ENCODE measurements around the gene MINK1.

The MINK1 gene

DNA sequence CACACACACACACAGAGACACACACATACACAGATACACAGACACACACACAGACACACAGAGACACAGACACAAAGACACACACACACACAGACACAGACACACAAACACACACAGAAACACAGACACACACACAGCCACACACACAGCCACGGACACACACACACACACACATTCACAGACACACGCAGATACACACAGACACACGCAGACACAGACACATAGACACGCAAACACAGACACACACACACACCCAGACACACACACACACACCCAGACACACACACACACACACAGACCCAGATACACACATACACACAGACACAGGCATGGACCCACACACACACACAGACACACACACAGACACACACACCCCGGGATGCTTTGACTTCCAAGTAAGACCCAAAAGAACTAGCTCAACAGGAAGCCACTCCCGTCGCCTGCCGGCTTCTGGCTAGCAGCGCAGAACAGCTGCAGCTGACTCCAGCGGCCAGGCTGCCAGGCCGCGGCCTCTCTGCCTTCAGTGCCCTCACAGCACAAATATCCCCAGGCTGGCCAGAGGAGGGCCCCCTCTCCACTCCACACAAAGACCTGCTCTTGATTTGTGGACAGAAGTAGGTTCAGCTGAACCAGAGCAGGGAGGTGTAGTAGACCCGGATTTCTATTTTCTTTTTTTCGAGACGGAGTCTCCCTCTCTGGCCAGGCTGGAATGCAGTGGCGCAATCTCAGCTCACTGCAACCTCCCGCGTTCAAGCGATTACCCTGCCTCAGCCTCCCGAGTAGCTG, 75.8 kb downstream of the MINK1 start (continued):
- TF ChIP-seq, protein P1, sequence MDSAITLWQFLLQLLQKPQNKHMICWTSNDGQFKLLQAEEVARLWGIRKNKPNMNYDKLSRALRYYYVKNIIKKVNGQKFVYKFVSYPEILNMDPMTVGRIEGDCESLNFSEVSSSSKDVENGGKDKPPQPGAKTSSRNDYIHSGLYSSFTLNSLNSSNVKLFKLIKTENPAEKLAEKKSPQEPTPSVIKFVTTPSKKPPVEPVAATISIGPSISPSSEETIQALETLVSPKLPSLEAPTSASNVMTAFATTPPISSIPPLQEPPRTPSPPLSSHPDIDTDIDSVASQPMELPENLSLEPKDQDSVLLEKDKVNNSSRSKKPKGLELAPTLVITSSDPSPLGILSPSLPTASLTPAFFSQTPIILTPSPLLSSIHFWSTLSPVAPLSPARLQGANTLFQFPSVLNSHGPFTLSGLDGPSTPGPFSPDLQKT (IDR thresholded peaks at IDR 0.05; ENCODE audit: borderline replicate concordance, low read depth, low read length): no peak
- TF ChIP-seq, protein P2, sequence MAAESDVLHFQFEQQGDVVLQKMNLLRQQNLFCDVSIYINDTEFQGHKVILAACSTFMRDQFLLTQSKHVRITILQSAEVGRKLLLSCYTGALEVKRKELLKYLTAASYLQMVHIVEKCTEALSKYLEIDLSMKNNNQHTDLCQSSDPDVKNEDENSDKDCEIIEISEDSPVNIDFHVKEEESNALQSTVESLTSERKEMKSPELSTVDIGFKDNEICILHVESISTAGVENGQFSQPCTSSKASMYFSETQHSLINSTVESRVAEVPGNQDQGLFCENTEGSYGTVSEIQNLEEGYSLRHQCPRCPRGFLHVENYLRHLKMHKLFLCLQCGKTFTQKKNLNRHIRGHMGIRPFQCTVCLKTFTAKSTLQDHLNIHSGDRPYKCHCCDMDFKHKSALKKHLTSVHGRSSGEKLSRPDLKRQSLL (tag by site-specific recombination; IDR thresholded peaks at IDR 0.05): no peak
- TF ChIP-seq KLF1 (tag by site-specific recombination; IDR thresholded peaks at IDR 0.05) (peak; percentile 40; the same call in 1 of the 2 replicates), GLI4 (tag by site-specific recombination; IDR thresholded peaks at IDR 0.05) (no peak), ZBTB48 (tag by site-specific recombination; IDR thresholded peaks at IDR 0.05) (no peak), ZNF404 (tag by site-specific recombination; IDR thresholded peaks at IDR 0.05) (no peak), ZNF37A (tag by site-specific recombination; IDR thresholded peaks at IDR 0.05) (no peak), ZNF747 (tag by site-specific recombination; IDR thresholded peaks at IDR 0.05) (no peak), ZNF155 (tag by site-specific recombination; IDR thresholded peaks at IDR 0.05) (no peak), ZNF792 (tag by site-specific recombination; IDR thresholded peaks at IDR 0.05) (no peak), OSR2 (tag by site-specific recombination; IDR thresholded peaks at IDR 0.05) (peak; percentile 21; the same call in 1 of the 2 replicates), ZNF629 (tag by site-specific recombination; IDR thresholded peaks at IDR 0.05) (no peak), ZNF558 (tag by site-specific recombination; IDR thresholded peaks at IDR 0.05) (no peak), ZNF202 (tag by site-specific recombination; IDR thresholded peaks at IDR 0.05; ENCODE audit: borderline replicate concordance) (no peak), ZNF777 (tag by site-specific recombination; IDR thresholded peaks at IDR 0.05; ENCODE audit: borderline replicate concordance) (no peak), SCRT1 (tag by site-specific recombination; IDR thresholded peaks at IDR 0.05; ENCODE audit: borderline replicate concordance) (no peak), SETDB1 (IDR thresholded peaks at IDR 0.05; ENCODE audit: insufficient read length, low read length) (no peak), ZNF391 (tag by site-specific recombination; IDR thresholded peaks at IDR 0.05; ENCODE audit: borderline replicate concordance, low read depth) (no peak), ZNF324 (tag by site-specific recombination; IDR thresholded peaks at IDR 0.05) (no peak), ZNF530 (tag by site-specific recombination; IDR thresholded peaks at IDR 0.05; ENCODE audit: low read depth) (no peak), YY1 (tag by site-specific recombination; IDR thresholded peaks at IDR 0.05) (no peak), ZFP41 (tag by site-specific recombination; IDR thresholded peaks at IDR 0.05; ENCODE audit: borderline replicate concordance) (no peak), ZBTB17 (tag by site-specific recombination; IDR thresholded peaks at IDR 0.05) (peak; percentile 76), ZNF76 (tag by site-specific recombination; IDR thresholded peaks at IDR 0.05; ENCODE audit: borderline replicate concordance, low read depth) (no peak), ZNF473 (tag by site-specific recombination; IDR thresholded peaks at IDR 0.05) (peak; percentile 54; the same call in 1 of the 2 replicates), ZNF121 (tag by site-specific recombination; IDR thresholded peaks at IDR 0.05) (0 out of 2 replicates have a peak, but pooled peaks have one; percentile 28), SALL2 (tag by site-specific recombination; IDR thresholded peaks at IDR 0.05; ENCODE audit: borderline replicate concordance) (no peak), ZNF416 (tag by site-specific recombination; IDR thresholded peaks at IDR 0.05) (no peak), ZFP69B (tag by site-specific recombination; IDR thresholded peaks at IDR 0.05) (peak; percentile 36; the same call in 1 of the 2 replicates)
- TF ChIP-seq, protein P3, sequence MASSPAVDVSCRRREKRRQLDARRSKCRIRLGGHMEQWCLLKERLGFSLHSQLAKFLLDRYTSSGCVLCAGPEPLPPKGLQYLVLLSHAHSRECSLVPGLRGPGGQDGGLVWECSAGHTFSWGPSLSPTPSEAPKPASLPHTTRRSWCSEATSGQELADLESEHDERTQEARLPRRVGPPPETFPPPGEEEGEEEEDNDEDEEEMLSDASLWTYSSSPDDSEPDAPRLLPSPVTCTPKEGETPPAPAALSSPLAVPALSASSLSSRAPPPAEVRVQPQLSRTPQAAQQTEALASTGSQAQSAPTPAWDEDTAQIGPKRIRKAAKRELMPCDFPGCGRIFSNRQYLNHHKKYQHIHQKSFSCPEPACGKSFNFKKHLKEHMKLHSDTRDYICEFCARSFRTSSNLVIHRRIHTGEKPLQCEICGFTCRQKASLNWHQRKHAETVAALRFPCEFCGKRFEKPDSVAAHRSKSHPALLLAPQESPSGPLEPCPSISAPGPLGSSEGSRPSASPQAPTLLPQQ (tag by site-specific recombination; IDR thresholded peaks at IDR 0.05): 0 out of 2 replicates have a peak, but pooled peaks have one; percentile 23
- TF ChIP-seq, protein P4, sequence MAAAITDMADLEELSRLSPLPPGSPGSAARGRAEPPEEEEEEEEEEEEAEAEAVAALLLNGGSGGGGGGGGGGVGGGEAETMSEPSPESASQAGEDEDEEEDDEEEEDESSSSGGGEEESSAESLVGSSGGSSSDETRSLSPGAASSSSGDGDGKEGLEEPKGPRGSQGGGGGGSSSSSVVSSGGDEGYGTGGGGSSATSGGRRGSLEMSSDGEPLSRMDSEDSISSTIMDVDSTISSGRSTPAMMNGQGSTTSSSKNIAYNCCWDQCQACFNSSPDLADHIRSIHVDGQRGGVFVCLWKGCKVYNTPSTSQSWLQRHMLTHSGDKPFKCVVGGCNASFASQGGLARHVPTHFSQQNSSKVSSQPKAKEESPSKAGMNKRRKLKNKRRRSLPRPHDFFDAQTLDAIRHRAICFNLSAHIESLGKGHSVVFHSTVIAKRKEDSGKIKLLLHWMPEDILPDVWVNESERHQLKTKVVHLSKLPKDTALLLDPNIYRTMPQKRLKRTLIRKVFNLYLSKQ (tag by site-specific recombination; IDR thresholded peaks at IDR 0.05; ENCODE audit: borderline replicate concordance): no peak
- TF ChIP-seq, protein P5, sequence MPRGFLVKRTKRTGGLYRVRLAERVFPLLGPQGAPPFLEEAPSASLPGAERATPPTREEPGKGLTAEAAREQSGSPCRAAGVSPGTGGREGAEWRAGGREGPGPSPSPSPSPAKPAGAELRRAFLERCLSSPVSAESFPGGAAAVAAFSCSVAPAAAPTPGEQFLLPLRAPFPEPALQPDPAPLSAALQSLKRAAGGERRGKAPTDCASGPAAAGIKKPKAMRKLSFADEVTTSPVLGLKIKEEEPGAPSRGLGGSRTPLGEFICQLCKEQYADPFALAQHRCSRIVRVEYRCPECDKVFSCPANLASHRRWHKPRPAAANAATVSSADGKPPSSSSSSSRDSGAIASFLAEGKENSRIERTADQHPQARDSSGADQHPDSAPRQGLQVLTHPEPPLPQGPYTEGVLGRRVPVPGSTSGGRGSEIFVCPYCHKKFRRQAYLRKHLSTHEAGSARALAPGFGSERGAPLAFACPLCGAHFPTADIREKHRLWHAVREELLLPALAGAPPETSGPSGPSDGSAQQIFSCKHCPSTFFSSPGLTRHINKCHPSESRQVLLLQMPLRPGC (tag by site-specific recombination; IDR thresholded peaks at IDR 0.05): no peak
- TF ChIP-seq, protein P6, sequence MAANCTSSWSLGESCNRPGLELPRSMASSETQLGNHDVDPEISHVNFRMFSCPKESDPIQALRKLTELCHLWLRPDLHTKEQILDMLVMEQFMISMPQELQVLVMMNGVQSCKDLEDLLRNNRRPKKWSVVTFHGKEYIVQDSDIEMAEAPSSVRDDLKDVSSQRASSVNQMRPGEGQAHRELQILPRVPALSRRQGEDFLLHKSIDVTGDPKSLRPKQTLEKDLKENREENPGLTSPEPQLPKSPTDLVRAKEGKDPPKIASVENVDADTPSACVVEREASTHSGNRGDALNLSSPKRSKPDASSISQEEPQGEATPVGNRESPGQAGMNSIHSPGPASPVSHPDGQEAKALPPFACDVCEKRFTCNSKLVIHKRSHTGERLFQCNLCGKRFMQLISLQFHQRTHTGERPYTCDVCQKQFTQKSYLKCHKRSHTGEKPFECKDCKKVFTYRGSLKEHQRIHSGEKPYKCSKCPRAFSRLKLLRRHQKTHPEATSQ (tag by site-specific recombination; IDR thresholded peaks at IDR 0.05): no peak
